ENCODE results near the gene GPR132. TPM values are rescaled to one million over a fixed set of nuclear protein-coding genes. Genes with fewer than 3 reads are reported as not detected.
"Not testable (repeated sequence)": the region's sequence is repeated elsewhere in the genome, so short reads cannot be mapped to it uniquely, and the experiment has no call there.

The GPR132 gene
- total RNA-seq, 1 donor from 2014 or later: 48.5 TPM

DNA sequence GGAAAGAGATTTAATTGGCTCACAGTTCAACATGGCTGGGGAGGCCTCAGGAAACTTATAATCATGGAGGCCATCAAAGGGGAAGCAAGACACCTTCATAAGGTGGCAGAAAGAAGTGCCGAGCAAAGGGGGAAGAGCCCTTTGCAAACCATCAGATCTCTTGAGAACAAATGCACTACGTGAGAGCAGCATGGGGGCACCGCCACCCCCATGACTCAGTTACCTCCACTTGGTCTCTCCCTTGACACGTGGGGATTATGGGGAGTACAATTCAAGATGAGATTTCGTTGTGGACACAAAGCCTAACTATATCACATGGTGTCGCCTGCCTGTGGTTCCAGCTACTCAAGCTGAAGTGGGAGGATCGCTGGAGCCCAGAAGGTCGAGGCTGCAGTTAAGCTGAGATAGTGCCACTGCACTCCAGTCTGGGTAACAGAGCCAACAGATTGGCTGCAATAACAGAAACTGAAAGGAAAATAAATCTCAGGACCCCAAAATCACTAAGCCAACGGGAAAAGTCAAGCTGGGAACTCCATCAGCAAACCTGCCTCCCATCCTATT is 34.3 kb downstream of the GPR132 start:
- ATAC-seq (ENCODE audit: low read depth): no peak

DNA sequence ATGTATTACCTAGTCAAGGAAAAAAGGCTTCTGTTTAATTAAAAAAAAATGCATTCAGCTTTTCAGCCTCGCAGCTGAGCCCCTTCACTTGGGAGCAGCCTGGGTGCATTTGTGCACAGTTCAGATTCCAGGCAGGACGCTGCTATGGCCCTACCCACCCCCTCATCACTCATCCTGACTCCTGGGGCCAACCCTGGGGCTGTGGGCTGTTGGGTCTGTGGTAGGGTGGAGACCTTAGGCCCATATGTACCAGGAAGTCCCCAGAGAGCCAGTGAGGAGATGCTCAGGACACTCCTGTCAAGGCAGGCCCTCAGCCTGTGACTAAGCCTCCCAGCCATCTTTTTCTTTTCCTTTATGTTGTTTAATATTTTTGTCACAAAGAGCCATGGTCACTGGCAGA is 35.0 kb downstream of the GPR132 start:
- POLR2A ChIA-PET: interaction anchor here (1.2 kb wide), 1 partner anchor 9 kb away, joined by 3 read pairs; the partner anchor contains the start of gene CDCA4
- intact Hi-C loops (cut with micrococcal nuclease): no loop called here
- Mint-ChIP-seq H3K4me3 (no peak overlapping the region), H3K4me1 (peaks cover 30% of the 10 kb centered on the region), H3K36me3 (ENCODE audit: low read depth) (peaks cover 2% of the 10 kb centered on the region), H3K27me3 (no peaks in the 10 kb centered on the region), H3K27ac (no peak overlapping the region), H3K9me3 (no peaks in the 10 kb centered on the region)
- TF ChIP-seq, protein P1, sequence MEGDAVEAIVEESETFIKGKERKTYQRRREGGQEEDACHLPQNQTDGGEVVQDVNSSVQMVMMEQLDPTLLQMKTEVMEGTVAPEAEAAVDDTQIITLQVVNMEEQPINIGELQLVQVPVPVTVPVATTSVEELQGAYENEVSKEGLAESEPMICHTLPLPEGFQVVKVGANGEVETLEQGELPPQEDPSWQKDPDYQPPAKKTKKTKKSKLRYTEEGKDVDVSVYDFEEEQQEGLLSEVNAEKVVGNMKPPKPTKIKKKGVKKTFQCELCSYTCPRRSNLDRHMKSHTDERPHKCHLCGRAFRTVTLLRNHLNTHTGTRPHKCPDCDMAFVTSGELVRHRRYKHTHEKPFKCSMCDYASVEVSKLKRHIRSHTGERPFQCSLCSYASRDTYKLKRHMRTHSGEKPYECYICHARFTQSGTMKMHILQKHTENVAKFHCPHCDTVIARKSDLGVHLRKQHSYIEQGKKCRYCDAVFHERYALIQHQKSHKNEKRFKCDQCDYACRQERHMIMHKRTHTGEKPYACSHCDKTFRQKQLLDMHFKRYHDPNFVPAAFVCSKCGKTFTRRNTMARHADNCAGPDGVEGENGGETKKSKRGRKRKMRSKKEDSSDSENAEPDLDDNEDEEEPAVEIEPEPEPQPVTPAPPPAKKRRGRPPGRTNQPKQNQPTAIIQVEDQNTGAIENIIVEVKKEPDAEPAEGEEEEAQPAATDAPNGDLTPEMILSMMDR (IDR thresholded peaks at IDR 0.05): no peak
- DNase-seq: no peak
- CTCF ChIA-PET: no interaction called here
- no peak for ATAC-seq (ENCODE audit: low read depth)

More for the DNA sequence above, 34.3 kb downstream of the GPR132 start:
- Mint-ChIP-seq H3K4me3 (no peak overlapping the region), H3K9me3 (no peaks in the 10 kb centered on the region), H3K27ac (no peak overlapping the region), H3K4me1 (peaks cover 25% of the 10 kb centered on the region), H3K27me3 (no peaks in the 10 kb centered on the region), H3K36me3 (ENCODE audit: low read depth) (peaks cover 2% of the 10 kb centered on the region)
- TF ChIP-seq, protein P1 (IDR thresholded peaks at IDR 0.05): no peak
- POLR2A ChIA-PET: interaction anchor here (1.0 to 1.2 kb wide), 2 partner anchors 10 to 35 kb away, joined by 3 read pairs; partner anchors contain the start of genes CDCA4 and GPR132
- no peak for DNase-seq
- CTCF ChIA-PET: interaction anchor here (2.2 kb wide), 1 partner anchor 15 kb away, joined by 11 read pairs; no protein-coding TSS in a partner anchor
- intact Hi-C loops (cut with micrococcal nuclease): no loop called here

DNA sequence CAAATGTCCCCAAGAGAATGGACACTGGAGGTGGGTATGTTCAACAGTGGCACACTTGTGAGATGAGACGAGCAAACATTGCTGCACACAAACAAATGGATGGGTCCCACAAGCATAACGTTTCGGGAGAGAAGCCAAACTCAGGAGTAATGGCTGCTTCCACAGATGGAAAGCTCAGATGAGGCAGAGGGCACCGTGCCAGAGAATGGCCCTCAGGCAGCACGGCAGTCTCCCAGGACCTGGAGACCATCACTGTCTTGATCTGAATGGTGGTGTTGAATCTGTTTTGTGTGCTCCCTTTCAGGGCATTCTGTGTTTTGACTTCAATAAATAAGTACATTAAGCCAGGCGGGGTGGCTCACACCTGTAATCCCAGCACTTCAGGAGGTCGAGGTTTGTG is 35.8 kb downstream of the GPR132 start:
- H3K36me3 Mint-ChIP-seq (ENCODE audit: low read depth): peaks cover 2% of the 10 kb centered on the region
- TF ChIP-seq, protein P1 (IDR thresholded peaks at IDR 0.05): no peak
- no peak overlapping the region for H3K27ac Mint-ChIP-seq
- no peak for ATAC-seq (ENCODE audit: low read depth)
- H3K4me3 Mint-ChIP-seq: no peak overlapping the region
- CTCF ChIA-PET: no interaction called here
- H3K9me3 Mint-ChIP-seq: no peaks in the 10 kb centered on the region
- POLR2A ChIA-PET: interaction anchor here (1.2 kb wide), 1 partner anchor 8 kb away, joined by 3 read pairs; the partner anchor contains the start of gene CDCA4
- H3K4me1 Mint-ChIP-seq: peaks cover 35% of the 10 kb centered on the region
- intact Hi-C loops (cut with micrococcal nuclease): no loop called here
- no peaks in the 10 kb centered on the region for H3K27me3 Mint-ChIP-seq
- DNase-seq: no peak

DNA sequence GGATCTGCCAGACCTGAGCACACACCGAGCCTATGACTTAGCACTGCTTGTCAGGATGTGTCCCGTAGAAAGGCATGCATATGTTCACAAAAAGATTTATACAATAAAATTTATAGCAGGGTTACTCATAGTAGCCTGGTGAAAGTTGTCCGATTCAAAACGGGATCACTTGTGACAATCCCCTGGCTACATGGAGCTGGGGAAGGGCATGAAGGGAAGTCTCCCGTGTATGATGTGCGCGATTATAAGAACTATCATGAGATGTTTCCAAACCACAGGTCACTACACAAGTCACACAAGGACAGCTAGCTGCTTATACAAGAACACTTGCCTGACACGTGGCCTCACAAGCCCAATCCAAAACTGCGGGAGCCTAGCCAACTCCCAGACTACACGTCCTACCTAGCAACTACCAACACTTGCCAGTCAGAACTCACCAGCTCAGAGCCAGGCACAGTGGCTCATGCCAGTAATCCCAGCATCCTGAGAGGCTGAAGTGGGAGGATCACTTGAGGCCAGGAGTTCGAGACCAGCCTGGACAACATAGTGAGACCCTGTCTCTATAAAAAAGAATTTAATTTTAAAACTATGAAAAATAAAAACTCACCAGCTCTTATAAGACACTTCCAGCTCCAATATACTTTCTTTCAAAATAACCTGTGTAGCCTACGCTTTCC is 36.8 kb downstream of the GPR132 start:
- ATAC-seq (ENCODE audit: low read depth) (no peak), DNase-seq (no peak)
- Mint-ChIP-seq H3K4me3 (no peak overlapping the region), H3K36me3 (ENCODE audit: low read depth) (peaks cover 2% of the 10 kb centered on the region), H3K27ac (no peak overlapping the region), H3K9me3 (no peaks in the 10 kb centered on the region), H3K27me3 (no peaks in the 10 kb centered on the region), H3K4me1 (peaks cover 39% of the 10 kb centered on the region)
- intact Hi-C loops (cut with micrococcal nuclease): no loop called here
- TF ChIP-seq, protein P1 (IDR thresholded peaks at IDR 0.05): no peak
- ChIA-PET POLR2A (interaction anchor here (1.2 kb wide), 1 partner anchor 7 kb away, joined by 3 read pairs; the partner anchor contains the start of gene CDCA4), CTCF (interaction anchor here (0.8 to 1.2 kb wide), 2 partner anchors 9 to 15 kb away, joined by 3 read pairs; no protein-coding TSS in a partner anchor)

DNA sequence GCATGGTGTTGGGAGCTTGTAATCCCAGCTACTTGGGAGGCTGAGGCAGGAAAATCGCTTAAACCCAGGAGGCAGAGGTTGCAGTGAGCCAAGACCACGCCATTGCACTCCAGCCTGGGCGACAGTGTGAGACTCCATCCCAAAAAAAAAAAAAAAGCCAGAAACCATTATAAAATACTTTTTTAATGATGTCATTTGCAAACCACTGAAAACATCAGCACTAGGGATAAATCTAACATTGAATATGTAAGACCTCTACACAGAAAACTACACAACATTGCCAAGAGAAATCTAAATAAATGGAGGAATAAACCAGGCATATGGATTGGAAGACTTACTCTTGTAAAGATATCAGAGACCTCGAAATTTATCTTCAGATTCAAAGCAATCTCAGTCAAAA is 37.5 kb downstream of the GPR132 start:
- CTCF ChIA-PET: interaction anchor here (0.8 to 1.2 kb wide), 2 partner anchors 8 to 16 kb away, joined by 3 read pairs; no protein-coding TSS in a partner anchor
- intact Hi-C loops (cut with micrococcal nuclease); H3K9me3 Mint-ChIP-seq; DNase-seq; H3K4me3 Mint-ChIP-seq; H3K27ac Mint-ChIP-seq; H3K27me3 Mint-ChIP-seq; ATAC-seq (ENCODE audit: low read depth); H3K36me3 Mint-ChIP-seq (ENCODE audit: low read depth); POLR2A ChIA-PET: not testable (repeated sequence)
- H3K4me1 Mint-ChIP-seq: peaks cover 34% of the 10 kb centered on the region

Data from activated B cell treated with CpG ODN at 0.5 μM for 24 hours (primary cell).